OCI-LY7 (cell line): ENCODE results near the gene CLEC16A. TPM values are rescaled to one million over a fixed set of nuclear protein-coding genes. Genes with fewer than 3 reads are reported as not detected.
A peak's percentile ranks its signal among the peaks of the same experiment; 100 is the strongest.

Source experiments
- BruUV-seq: library from RNA; stranded (reverse); fragments of 400-500 nt; replicated peaks from 2 replicates; lab custom pipeline; 2021; lab: Mats Ljungman, UMichigan
- CTCF ChIA-PET: fragments of 300-600 bp; sonication (Branson Sonifier 250); formaldehyde crosslinking; loops from one replicate; lab custom pipeline; 2022; ENCODE audit warnings: antibody characterized with exemption; ENCODE audit not compliant: unreplicated experiment; lab: Charles Lee
- POLR2A ChIA-PET: fragments of 300-600 bp; sonication (Branson Sonifier 250); formaldehyde crosslinking; loops from one replicate; lab custom pipeline; 2022; ENCODE audit warnings: antibody characterized with exemption; lab: Charles Lee
- DNase-seq: peaks from one replicate; pipeline ENCODE4 v3.0.0-alpha.2; 2015; ENCODE audit warnings: low spot score
- H2AFZ ChIP-seq: fragments of 200-600 bp; sonication (generic), shearing (Covaris generic); 2 replicates; pipeline ENCODE4 v1.6.1; 2014; ENCODE audit warnings: mild to moderate bottlenecking, antibody characterized with exemption, low read length, moderate library complexity
- H3K27ac ChIP-seq: fragments of 200-600 bp; sonication (generic); 2 replicates; pipeline ENCODE4 v1.5.1; 2014; ENCODE audit warnings: mixed run types, low read depth, mild to moderate bottlenecking, moderate library complexity, low read length, inconsistent platforms; ENCODE audit not compliant: poor library complexity, severe bottlenecking
- H3K36me3 ChIP-seq: fragments of 200-600 bp; sonication (generic); 2 replicates; pipeline ENCODE4 v1.6.1; 2014; ENCODE audit warnings: mild to moderate bottlenecking, antibody characterized with exemption, low read length, moderate library complexity, mixed read lengths; ENCODE audit not compliant: insufficient read depth
- H3K4me1 ChIP-seq: fragments of 200-600 bp; sonication (generic); 2 replicates; pipeline ENCODE4 v1.5.1; 2014; ENCODE audit warnings: mild to moderate bottlenecking, low read length; ENCODE audit not compliant: insufficient read depth, poor library complexity, severe bottlenecking
- H3K4me2 ChIP-seq: fragments of 200-600 bp; sonication (generic); 2 replicates; pipeline ENCODE4 v1.6.1; 2014; ENCODE audit warnings: mild to moderate bottlenecking, low read length
- H3K4me3 ChIP-seq: fragments of 200-600 bp; sonication (generic); 2 replicates; pipeline ENCODE4 v1.5.1; 2014; ENCODE audit warnings: mild to moderate bottlenecking, low read depth, low read length; ENCODE audit not compliant: poor library complexity, severe bottlenecking
- H3K79me2 ChIP-seq: fragments of 200-600 bp; sonication (generic); 2 replicates; pipeline ENCODE4 v1.6.1; 2016; ENCODE audit warnings: low read depth, mild to moderate bottlenecking, low read length, moderate library complexity, mixed read lengths; ENCODE audit not compliant: insufficient read depth
- H3K9me2 ChIP-seq: fragments of 200-600 bp; sonication (generic); 2 replicates; pipeline ENCODE4 v1.6.1; 2016; ENCODE audit warnings: mild to moderate bottlenecking, low read length, mixed read lengths; ENCODE audit not compliant: insufficient read depth
- H3K9me3 ChIP-seq: fragments of 200-600 bp; sonication (generic); 2 replicates; pipeline ENCODE4 v1.6.1; 2014; ENCODE audit warnings: mild to moderate bottlenecking, mixed run types, low read length, mixed read lengths
- H4K20me1 ChIP-seq: fragments of 200-600 bp; sonication (generic); 2 replicates; pipeline ENCODE4 v1.6.1; 2014; ENCODE audit warnings: mild to moderate bottlenecking, antibody characterized with exemption, low read length, moderate library complexity, mixed read lengths; ENCODE audit not compliant: insufficient read depth
- CTCF ChIP-seq: fragments of 200-600 bp; sonication (generic); conservative IDR thresholded peaks from 2 replicates; pipeline ENCODE4 v1.5.1; 2014; ENCODE audit warnings: mild to moderate bottlenecking, antibody characterized with exemption, low read length, moderate library complexity, mixed read lengths
- EZH2phosphoT487 ChIP-seq: fragments of 200-600 bp; sonication (generic); IDR thresholded peaks from 2 replicates; pipeline ENCODE4 v1.6.1; 2018; ENCODE audit warnings: low read depth, borderline replicate concordance, mild to moderate bottlenecking, mixed run types, antibody characterized with exemption, low read length, moderate library complexity, mixed read lengths
- intact Hi-C: fragments of 100-400 bp; cut with micrococcal nuclease; formaldehyde crosslinking; loops from one replicate; pipeline ENCODE4 v1.10.0; 2022; ENCODE audit not compliant: unreplicated experiment
- total RNA-seq, 2 experiments: library from RNA; depleted of rRNA in 1 of 2; stranded (reverse); fragments of >200 nt in 1 of 2; shearing (Covaris generic) in 1 of 2; gene quantifications; 2 replicates each; pipeline ENCODE4 v1.2.3, GENCODE V29; 2014 to 2022

The CLEC16A gene
- total RNA-seq, 2 experiments from 2014 or later = 26.2 to 50.9 TPM

- BruUV-seq = no TSS peak
- Histone ChIP-seq H2AFZ (no peak overlapping the region), H3K4me1 (peaks cover 35% of the 10 kb centered on the region), H3K4me2 (peak overlapping the region; percentile 47), H3K4me3 (no peak overlapping the region), H3K27ac (peak overlapping the region; percentile 53), H3K9me2 (no peaks in the 10 kb centered on the region), H3K36me3 (peaks cover 29% of the 10 kb centered on the region), H3K79me2 (no peaks in the 10 kb centered on the region), H3K9me3 (no peaks in the 10 kb centered on the region), H4K20me1 (no peaks in the 10 kb centered on the region)
- TF ChIP-seq CTCF (no peak), EZH2phosphoT487 (no peak)
- CTCF ChIA-PET = no interaction called here
- intact Hi-C loops = loop anchor here (5.0 kb wide), 2 partner anchors 157 to 277 kb away; no protein-coding TSS in a partner anchor
- POLR2A ChIA-PET = interaction anchor here (0.6 to 1.6 kb wide), 10 partner anchors 11 to 355 kb away, joined by 3 to 4 read pairs (median 3); no protein-coding TSS in a partner anchor
- DNase-seq = peak; percentile 75
Measured at GRCh38 chr16:11094857-11095565, 150.6 kb downstream of the CLEC16A start.

GRCh38 chr16:11095935-11096334 lies 151.6 kb downstream of the CLEC16A start:
- TF ChIP-seq CTCF = no peak
- no peak for TF ChIP-seq EZH2phosphoT487
- BruUV-seq = no TSS peak
- POLR2A ChIA-PET = interaction anchor here (1.7 kb wide), 1 partner anchor 11 kb away, joined by 4 read pairs; no protein-coding TSS in a partner anchor
- H3K27ac ChIP-seq = no peak overlapping the region
- H4K20me1 ChIP-seq = no peaks in the 10 kb centered on the region
- H2AFZ ChIP-seq = no peak overlapping the region
- no peaks in the 10 kb centered on the region for H3K9me3 ChIP-seq
- no peak overlapping the region for H3K4me2 ChIP-seq
- intact Hi-C loops = loop anchor here (5.0 kb wide), 1 partner anchor 156 kb away; no protein-coding TSS in a partner anchor
- H3K36me3 ChIP-seq = peaks cover 29% of the 10 kb centered on the region
- no peak overlapping the region for H3K4me3 ChIP-seq
- H3K79me2 ChIP-seq = no peaks in the 10 kb centered on the region
- no peak for DNase-seq
- CTCF ChIA-PET = interaction anchor here (0.6 kb wide), 1 partner anchor 343 kb away, joined by 4 read pairs; no protein-coding TSS in a partner anchor
- H3K4me1 ChIP-seq = peaks cover 42% of the 10 kb centered on the region
- no peaks in the 10 kb centered on the region for H3K9me2 ChIP-seq
